ENCODE measurements around the gene CTNNA3. TPM values are rescaled to one million over a fixed set of nuclear protein-coding genes. Genes with fewer than 3 reads are reported as not detected.

The CTNNA3 gene
- total and polyA plus RNA-seq, 2 donors (not counting 3 experiments of a cell fraction or from before 2014, with no cell fraction given) = not detected

- no peaks in the 10 kb centered on the region for H3K79me2 ChIP-seq (ENCODE audit: control insufficient read depth, insufficient read depth, low read length)
- BruUV-seq (replicated peaks) = no TSS peak
- H3K4me2 ChIP-seq (ENCODE audit: insufficient read depth, low read length) = no peak overlapping the region
- H2AFZ ChIP-seq (ENCODE audit: low read depth, low read length) = no peak overlapping the region
- no peak overlapping the region for H3K4me3 ChIP-seq (replicated peaks in 1 of 3; ENCODE audit: insufficient read depth in 1 of 3, low read depth in 1 of 3, low read length in 3 of 3)
- intact Hi-C loops (cut with micrococcal nuclease) = no loop called here
- H3K9ac ChIP-seq (replicated peaks; ENCODE audit: extremely low read depth, insufficient read depth, low read length) = no peak overlapping the region
- ChIA-PET POLR2A (no interaction called here), CTCF (interaction anchor here (1.3 to 1.5 kb wide), 3 partner anchors 15 to 238 kb away, joined by 3 to 4 read pairs (median 3); no protein-coding TSS in a partner anchor)
- DNase-seq (ENCODE audit: low read depth, low spot score) (no peak), FAIRE-seq (no peak)
- dilution Hi-C loops (cut with MboI; ENCODE audit: extremely low pct_ligation_motif_present, low sequenced_read_pairs) = no loop called here
- no peak for TF ChIP-seq JUN (IDR thresholded peaks at IDR 0.05; ENCODE audit: borderline replicate concordance, insufficient read depth, insufficient read length, low read depth)
- no peak for TF ChIP-seq CTCF (IDR thresholded peaks at IDR 0.05; ENCODE audit: extremely low read depth in 1 of 2, insufficient read depth in 1 of 2, low read depth in 1 of 2, low read length in 2 of 2)
- TF ChIP-seq FOS (IDR thresholded peaks at IDR 0.05; ENCODE audit: borderline replicate concordance, insufficient read depth, low read length) = no peak
- no peak for TF ChIP-seq EZH2 (IDR thresholded peaks at IDR 0.05; ENCODE audit: borderline replicate concordance, low read depth, low read length, severe bottlenecking)
- TF ChIP-seq POLR2A (IDR thresholded peaks at IDR 0.05; ENCODE audit: low read depth, low read length) = no peak
- TF ChIP-seq GATA2 (IDR thresholded peaks at IDR 0.05; ENCODE audit: insufficient read depth, insufficient read length, low read depth, low read length) = no peak
- no peak for TF ChIP-seq MYC (IDR thresholded peaks at IDR 0.05; ENCODE audit: low read depth, low read length)
- no peak for TF ChIP-seq MAX (IDR thresholded peaks at IDR 0.05; ENCODE audit: insufficient read depth, insufficient read length)
- TF ChIP-seq POLR2AphosphoS5 (IDR thresholded peaks at IDR 0.05; ENCODE audit: insufficient read depth, low read depth, low read length) = no peak
- H3K27me3 ChIP-seq (ENCODE audit: control insufficient read depth in 2 of 2, insufficient read depth in 2 of 2, low read length in 2 of 2) = no peaks in the 10 kb centered on the region
- no peaks in the 10 kb centered on the region for H3K9me3 ChIP-seq (replicated peaks; ENCODE audit: control insufficient read depth, insufficient read depth, low read length)
- H3K36me3 ChIP-seq (ENCODE audit: control insufficient read depth in 2 of 2, extremely low read depth in 1 of 2, insufficient read depth in 2 of 2, low read length in 2 of 2) = no peaks in the 10 kb centered on the region
- no peaks in the 10 kb centered on the region for H4K20me1 ChIP-seq (replicated peaks; ENCODE audit: control insufficient read depth, extremely low read depth, insufficient read depth, low read length)
- no peaks in the 10 kb centered on the region for H3K9me1 ChIP-seq (replicated peaks; ENCODE audit: control insufficient read depth, extremely low read depth, insufficient read depth, low read length)
- no peaks in the 10 kb centered on the region for H3K4me1 ChIP-seq (ENCODE audit: control insufficient read depth, extremely low read depth, insufficient read depth, low read length)
- no peak overlapping the region for H3K27ac ChIP-seq (ENCODE audit: insufficient read depth, low read depth, low read length)
Measured at GRCh38 chr10:67550046-67550445, 145.9 kb downstream of the CTNNA3 start.
